ENCODE data around the gene C19orf47.
"Not testable (repeated sequence)": the region's sequence is repeated elsewhere in the genome, so short reads cannot be mapped to it uniquely, and the experiment has no call there.

C19orf47 gene

GRCh38 chr19:40342644-40343311 is 5.4 kb downstream of the C19orf47 start:
- DNase-seq, result no peak

DNA sequence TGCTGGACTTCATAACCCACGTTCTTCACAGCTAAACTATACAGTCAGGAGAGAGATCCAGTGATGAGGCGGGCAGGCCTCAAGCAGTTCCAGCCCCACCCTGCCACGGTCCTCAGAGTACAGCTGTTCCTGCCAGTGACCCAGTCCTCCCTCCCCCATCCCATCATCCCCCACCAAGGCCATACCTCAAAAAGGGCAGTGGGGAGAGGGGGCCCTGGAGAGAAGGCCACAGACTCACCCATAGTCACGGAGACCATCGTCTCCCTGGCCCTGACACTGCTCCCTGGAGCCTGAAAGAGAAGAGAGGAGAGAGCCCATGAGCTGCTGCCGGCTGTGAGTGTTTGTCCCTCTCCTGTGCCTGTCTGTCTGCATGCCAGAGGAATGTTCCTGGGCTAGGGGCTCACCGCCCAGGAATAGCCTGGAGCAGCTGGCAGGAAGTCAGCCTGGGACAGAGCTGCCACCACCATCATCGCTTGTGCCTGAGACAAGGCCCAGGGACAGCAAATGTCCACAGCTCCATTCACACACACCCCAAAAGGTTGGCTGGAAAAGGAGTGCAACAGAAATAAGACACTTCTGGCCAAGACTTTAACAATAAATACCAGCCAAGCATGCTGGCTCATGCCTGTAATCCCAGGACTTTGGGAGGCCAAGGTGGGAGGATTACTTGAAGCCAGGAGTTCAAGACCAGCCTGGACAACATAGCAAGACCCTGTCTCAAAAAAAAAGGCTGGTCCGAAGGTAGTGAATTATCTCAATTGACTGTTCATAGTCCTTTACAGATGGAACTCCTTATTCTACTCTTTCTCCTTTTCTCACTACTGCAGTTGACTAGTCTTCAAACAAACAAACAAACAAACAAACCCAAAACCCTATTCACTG is 6.4 kb downstream of the C19orf47 start:
- DNase-seq, result no peak

DNA sequence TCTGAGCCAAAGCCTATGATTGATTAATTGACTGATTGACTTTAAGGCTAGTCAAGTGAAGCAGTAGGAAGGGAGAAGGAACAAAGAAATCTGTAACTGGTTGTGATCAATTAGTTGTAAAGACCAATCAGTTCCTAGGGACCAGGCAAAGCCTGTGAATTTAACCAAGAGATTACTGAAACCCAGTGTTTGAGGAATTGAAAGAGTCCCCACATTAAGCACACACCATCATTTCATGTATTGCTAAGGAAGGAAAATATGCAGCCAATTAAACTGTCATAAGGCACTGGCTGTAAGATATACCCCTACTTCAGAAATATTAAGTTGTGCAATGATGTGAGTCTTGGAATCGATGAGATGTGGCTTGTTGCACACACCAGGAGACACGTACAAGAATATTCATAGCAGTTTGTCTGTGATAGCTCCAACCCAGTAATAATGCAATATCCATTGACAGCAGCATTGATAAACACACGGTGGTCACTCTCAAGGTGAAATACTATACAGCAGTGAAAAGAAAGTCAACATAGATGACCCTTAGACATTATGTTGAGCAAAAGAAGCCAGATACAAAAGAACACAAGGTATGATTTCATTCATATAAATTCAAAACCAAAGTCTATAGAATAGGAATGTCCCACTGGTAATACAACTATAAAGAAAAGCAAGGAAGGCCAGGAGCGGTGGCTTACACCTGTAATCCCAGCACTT is 9.0 kb downstream of the C19orf47 start:
- DNase-seq, result no peak

GRCh38 chr19:40337594-40337993 is 10.6 kb downstream of the C19orf47 start:
- DNase-seq, result no peak

- no peak for DNase-seq
These were observed 11.1 kb downstream of the C19orf47 start for GRCh38 chr19:40337107-40337506.

- DNase-seq, result no peak
These were observed 11.6 kb downstream of the C19orf47 start for GRCh38 chr19:40336601-40336900.

DNA sequence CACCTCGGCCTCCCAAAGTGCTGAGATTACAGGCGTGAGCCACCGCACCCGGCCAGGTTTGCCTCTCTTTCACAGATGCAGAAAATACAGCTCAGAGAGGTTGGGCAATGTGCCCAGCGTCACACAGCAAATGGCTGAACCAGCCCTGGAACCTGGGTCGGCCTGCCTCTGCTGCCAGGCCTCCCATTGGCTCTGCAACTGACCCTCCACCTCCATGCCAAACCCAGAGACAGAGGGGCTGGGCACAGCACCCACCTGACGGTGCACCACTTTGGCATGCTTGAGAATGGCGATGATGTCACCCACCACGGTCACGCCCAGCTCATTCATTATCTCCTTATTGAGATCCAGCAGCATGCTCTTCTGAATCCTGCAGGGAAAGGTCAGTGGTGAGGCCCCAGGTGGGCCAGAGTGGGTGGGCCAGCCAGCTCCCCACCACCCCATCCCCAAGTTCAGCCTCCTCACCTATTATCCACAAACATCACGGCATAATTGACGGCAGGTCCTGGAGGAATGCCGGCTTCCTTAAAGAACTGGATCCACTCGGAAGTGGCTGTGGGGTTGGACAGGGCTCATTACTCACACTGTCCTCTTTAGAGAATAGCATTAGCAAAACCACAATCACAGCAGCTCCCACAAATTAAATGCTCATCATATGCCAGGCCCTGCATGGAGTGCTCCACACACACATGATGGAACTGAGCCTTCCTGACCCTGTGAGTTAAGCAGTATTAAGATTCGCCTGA is 12.2 kb downstream of the C19orf47 start:
- no peak for DNase-seq

DNA sequence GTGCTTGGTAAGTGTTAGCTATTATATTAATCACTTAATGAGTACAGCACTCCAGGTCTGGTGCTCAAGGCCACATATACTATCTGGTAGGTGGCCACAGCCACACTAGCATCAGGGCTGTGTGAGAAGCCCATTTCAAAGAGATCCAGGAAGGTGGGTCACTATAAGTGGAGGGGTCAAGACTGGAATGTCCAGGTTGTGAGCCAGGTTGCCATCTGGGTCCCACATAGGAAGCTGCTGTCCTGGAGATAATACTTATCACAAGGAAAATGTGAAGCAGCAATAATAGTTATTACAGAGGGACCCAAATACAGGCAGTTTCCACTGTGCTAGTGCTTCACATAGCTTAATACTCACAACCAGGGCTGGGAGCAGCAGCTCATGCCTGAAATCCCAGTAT is 13.1 kb downstream of the C19orf47 start:
- DNase-seq, result no peak

- not testable (repeated sequence) for DNase-seq
These were observed 15.1 kb downstream of the C19orf47 start for GRCh38 chr19:40333083-40333482.

DNA sequence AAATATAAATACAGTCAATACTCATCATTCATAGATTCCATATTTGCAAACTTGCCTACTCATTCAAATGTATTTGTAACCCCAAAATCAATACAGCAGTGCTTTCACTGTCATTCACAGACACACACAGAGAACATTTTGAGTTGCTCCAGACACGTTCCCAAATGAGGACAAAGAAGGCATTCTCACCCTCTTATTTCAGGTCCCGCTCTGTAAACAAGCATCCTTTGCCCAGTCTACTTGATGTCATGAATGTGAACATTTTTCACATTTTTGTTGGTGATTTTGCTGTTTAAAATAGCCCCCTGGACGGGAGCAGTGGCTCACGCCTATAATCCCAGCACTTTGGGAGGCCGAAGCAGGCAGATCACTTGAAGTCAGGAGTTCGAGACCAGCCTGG is 15.5 kb downstream of the C19orf47 start:
- DNase-seq, result no peak

DNA sequence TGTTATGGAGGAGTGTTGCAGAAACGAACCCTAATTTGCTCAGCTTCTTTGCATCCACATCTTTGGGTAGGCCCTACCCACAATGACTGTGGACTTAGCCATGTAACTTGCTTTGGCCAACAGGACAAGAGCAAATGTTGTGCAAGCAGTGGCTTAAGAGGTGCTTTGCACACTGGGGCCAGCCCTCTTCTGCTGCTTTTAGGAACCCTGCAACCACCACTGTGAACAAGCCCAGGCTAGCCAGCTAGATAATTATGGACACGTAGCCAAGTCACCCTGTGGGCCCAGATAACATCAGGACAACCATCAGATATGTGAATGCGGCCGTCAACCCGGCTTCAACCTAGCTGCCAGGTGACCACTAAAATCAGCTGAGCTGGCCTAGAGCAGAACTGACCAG is 17.1 kb downstream of the C19orf47 start:
- DNase-seq, result no peak

- DNase-seq, result no peak
These were observed 22.0 kb downstream of the C19orf47 start for GRCh38 chr19:40326201-40326600.

GRCh38 chr19:40323705-40324104 is 24.5 kb downstream of the C19orf47 start:
- DNase-seq, result no peak

DNA sequence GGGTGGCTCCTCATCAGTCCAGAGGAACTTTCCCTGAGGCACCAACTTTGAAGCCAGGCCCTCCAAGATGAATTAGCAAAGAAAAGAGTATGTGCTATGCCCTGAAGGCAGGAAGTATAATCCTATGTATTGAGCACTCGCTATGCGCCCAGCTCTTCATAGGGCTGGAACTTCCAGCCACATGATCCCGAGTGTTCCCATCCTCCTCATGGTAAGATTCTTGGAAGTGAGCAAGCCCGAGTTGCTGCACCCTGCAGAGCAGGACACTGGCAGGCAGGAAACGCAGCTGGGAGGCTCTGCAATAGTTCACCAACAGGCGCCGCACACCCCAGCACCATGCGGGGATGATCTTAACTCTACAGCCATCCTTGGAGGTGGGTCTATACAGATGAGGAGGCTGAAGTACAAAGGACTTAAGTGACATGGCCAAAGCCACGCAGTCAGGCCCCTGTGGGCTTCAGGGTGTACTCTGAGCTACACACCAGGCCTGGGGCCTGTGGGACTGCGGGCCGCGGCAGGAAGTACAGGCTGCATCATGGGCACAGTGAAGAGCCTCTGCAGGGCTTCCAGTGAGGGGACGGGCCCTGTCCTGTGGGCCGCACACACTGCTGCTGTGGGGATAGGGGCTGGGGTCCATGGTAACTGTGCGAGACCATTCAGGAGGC is 25.1 kb downstream of the C19orf47 start:
- no peak for DNase-seq

DNA sequence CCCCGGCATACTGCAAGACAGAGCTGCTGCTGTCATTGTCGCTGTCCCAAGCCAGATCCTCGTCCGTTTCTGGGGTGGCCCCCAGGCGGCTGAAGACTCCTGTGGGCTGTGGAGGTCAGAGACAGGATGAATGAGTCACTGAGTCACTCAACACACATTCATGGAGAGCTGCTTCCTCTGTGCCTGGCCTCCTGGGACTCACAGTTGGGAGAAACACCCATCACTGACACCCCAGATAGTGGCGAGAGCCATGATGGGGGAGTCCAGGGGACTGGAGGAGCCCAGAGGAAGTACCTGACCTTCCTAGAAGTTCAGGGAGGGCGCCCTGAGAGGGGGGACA is 26.0 kb downstream of the C19orf47 start:
- DNase-seq, result no peak

GRCh38 chr19:40321566-40322270 is 26.5 kb downstream of the C19orf47 start:
- DNase-seq, result no peak

GRCh38 chr19:40321076-40321475 is 27.1 kb downstream of the C19orf47 start:
- no peak for DNase-seq

DNA sequence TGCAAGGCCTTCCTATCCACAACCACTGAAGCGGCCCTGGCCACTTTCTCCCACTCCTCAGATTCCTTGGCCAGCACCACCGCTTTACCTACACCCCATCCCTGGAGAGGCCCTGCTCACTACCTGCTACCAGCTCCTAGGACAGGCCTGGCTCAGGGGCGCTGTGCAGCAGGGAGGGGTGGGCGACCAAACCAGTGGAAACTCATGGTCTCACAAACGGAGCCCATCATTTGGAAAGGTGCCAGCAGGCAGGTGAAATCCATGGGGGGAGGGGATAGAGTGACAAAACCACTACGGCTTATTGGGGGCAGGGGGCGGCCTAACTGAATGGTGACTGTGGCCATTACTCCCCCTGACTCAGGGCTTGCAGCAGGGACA is 27.6 kb downstream of the C19orf47 start:
- DNase-seq, result no peak

- DNase-seq, result no peak
These were observed 30.9 kb downstream of the C19orf47 start for GRCh38 chr19:40317338-40317737.

DNA sequence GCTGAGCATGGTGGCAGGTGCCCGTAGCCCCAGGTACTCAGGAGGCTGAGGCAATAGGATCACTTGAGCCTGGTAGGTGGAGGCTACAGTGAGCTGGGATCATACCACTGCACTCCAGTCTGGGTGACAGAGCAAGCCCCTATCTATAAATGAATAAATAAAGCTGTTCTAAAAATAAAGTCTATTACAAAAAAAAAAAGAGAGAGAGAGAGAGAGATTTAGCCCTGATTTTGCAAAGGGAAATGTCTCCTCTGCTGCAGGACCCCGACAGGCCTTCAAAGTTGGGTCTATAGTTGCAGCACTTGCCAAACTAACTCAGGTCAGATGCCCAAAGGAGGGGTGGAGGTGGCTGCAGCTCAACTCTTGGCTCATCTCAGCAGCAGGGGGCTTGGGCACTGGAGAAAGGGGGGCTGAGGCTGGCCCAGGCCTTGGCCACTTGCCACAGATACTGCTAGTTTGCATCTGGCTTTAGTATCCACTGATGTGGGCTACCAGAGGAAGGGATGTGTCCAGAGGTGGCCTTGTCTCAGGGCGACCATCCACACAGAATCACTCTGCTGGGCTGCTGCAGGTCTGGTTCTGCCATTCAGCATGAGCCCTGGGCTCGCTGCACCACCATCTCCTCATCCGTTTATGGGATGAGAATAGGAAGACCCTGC is 32.3 kb downstream of the C19orf47 start:
- DNase-seq, result no peak

GRCh38 chr19:40314656-40315055 is 33.5 kb downstream of the C19orf47 start:
- DNase-seq, result no peak
